GM19455 (cell line): Measurements from ENCODE around the gene GSE1.

Source experiments
- ATAC-seq: cut with Tn5 transposase; IDR thresholded peaks from one replicate; pipeline ENCODE4 v1.9.1; 2021; ENCODE audit not compliant: unreplicated experiment

Gene GSE1

DNA sequence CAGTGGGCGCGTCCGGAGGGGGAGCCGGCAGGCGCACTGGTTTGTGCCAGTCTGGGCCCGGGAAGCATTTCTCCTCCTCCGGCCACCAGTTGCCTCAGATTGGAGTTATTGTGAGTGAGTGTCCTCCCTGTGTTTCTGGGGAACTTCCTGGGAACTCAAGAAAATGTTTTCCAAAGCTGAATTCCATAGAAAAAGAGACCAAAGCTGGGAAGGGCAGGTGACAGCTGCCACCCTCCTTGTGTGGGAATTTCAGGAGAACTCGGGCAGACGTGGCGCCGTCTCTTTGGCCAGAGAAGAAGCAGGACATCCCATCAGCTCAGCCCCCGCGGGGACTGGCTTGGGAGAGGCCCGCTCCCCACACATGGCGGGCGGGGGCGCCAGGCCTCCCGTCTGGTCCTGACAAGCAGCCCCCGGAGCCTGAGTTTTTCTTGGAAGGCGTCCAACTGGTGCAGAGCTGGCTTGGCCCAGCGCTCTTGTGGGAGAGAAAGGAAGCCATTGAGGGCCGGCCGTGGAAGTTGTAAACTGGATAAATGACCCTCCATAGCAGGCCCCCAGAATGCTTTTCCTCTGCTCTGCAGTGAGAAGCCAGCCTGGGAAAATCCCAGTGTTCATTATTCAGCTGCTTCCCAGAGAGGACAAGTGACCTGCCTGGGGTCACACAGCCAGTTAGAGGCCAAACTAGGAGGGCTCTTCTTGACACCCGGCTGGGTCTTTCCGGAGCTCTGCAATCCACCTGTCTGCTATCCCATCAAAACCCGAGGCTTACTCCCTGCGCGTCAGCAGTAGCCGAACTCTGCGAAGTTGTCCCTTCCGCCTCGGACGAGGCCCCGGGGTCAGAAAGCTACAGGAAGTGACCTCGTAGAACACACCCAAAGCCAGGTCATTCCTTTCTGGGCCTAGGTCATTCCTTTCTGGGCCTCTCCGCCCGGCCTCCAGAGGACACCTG lies 39.2 kb upstream of the GSE1 start:
- no peak for ATAC-seq

DNA sequence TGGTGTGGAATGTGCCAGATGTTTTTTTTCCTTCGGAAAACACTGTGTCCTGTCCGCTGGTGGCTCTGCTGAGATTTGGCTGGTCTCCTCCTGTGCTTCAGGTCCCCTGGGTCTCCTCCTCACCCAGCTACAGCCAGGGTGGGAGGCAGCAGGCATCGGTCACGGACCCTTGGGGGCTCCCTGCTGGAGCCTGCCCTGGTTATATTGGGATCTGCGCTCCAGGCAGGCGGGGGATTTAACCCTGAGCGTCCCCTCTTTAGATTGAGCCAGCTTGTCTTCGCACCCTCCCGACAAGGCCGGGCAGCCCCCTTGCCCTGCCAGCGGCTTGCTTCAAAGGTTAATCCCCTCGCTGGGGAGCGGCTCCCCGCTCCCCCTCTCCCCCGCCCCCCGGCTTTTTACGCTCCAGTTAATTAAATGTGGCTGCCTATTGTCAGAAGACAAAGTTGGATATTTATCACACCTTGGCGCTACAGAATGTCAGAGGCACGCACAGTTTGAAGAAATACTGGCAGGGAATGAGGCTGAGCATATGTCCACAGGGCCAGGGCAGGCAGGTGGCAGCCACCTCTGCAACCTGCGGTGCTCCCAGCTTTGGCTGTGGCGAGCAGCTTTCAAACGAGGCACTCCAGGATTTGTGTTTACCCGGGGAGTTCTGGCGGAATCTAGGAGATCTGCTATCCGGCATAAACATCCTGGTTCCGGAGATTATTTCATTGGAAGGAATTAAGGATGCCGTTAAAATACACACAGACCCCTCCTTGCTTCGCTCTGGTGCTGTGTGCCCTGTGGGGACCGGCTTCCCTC lies 38.2 kb upstream of the GSE1 start:
- no peak for ATAC-seq

DNA sequence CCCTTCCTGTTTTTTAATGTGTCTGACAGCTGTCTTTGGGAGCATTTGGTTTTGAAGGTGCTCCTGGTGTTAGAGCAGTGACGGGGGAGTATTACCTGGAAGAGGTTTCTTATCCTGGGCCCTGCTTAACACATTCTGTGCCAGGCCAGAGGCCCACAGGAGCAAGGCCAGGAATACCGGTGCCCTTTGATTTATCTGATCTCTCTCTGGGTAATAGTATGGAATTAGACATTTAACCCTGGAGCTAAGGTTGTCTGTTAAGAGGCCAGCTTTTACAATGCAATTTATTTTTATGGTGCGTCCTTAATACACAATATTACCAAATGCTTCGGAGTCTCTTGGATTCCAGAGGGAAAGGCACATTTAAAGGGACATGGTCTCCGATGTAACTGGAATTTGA lies 37.2 kb upstream of the GSE1 start:
- ATAC-seq: no peak

DNA sequence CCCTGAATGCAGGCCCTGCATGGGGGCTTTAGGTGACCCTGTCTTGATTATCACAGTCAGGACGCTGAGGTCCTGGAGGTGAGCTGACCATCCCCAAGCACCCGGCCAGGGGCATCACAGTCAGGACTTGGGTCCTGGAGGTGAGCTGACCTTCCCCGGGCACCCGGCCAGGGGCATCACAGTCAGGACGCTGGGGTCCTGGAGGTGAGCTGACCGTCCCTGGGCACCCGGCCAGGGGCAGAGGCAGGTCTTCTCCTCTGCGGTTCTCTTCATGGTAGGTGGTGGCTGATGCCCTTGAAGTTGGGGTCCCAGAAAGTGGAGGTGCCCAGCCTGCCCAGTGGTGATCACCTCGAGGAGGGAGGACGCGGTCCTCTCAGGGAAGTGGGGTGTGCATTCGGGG lies 36.2 kb upstream of the GSE1 start:
- ATAC-seq: no peak

DNA sequence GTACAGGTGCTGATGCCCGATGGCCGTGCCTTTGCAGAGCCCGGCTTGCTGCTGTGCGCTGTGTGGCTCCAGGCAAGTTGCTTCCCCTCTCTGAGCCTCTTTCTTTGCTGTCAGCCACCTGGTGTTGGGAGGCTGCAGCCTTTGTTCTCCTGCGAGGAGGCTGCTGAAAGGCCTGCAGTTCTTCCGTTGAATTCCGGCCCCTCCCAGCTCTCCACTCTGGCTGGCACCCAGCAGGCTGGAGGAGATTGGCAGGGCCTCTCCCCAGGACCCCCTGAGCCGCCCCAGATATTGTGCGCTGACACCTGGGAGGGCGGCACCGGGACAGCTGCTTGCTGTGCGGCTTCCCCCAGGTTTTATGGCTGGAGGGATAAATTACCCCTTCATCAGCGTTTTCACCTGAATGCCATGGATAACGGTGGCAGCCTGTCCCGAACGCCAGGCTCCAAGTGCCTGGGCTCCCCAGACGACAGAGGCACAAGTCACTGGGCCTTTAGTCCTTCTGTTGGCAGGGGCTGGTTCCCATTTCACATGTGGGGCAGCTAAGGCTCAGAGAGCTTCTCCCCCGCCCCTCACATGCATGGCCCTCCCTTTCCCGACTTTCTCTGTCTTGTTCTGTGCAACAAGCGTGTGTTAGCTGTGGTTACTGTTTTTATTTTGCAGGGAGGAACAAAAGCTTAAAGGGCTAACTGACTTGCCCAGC lies 35.1 kb upstream of the GSE1 start:
- ATAC-seq: no peak

DNA sequence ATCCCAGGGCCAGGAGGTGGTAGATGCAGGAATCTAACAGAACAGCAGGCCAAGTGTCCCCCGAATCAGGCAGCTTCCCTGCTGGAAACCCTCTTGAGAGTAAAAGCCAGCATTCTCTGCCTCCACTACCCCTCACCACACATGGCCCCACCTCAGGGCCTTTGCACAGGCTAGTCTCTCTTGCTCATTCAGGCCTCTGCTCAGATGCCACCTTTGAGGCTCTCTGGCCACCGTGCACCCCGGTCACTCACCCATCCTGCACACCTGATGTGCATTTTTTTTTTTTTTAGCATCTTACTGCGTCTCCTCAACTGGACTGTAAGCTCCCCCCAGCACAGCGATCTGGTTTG lies 34.5 kb upstream of the GSE1 start:
- ATAC-seq: no peak

DNA sequence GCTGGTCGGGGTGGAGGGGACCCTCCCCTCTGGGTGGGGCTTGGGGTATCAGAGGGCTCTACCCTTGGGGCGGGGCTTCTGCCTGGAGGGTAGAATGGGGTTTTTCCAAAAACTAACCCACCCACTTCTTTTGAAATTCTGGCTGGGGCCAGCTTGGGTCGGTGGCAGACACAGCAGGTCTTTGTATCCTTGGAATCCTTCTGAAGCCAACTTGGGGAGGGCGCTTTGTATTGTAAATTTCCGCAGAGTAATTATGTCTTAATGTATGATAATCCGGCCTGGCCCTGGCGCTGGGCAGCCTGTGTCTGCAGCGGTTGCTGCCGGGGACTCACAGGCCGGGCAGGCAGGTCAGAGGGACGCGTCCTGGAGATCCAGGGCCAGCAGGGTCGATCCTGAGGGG lies 33.9 kb upstream of the GSE1 start:
- no peak for ATAC-seq

DNA sequence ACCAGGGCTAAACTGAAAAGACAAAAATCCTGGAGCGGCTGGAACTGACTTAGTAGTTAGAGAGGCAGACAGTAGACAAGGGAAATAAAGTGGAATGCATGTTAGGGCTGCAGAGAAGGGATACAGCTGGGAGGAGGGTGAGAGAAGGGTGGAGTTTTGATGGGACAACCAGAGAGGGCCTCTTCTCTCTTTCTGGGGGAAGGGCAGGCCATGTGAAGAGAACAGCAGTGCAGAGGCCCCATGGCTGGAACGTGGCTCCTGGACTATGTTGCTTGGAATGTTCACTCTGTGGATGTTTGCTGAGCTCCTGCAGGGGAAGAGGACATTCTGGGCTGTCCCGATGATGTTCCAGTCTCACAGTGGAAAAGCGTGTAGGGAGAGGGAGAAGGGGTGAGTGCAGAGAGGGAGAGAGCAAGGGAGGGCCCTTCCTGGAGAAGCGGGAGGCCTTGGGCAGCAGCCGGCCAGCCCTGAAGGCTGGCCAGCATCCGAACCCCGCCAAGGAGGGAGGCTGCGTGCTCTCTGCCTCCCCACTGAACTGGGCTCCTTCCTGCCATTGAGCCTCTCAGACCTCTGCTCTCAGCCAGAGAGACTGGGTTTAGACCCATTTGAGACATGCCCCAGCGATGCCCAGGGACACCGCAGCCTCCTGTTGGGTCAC lies 33.1 kb upstream of the GSE1 start:
- ATAC-seq: no peak

DNA sequence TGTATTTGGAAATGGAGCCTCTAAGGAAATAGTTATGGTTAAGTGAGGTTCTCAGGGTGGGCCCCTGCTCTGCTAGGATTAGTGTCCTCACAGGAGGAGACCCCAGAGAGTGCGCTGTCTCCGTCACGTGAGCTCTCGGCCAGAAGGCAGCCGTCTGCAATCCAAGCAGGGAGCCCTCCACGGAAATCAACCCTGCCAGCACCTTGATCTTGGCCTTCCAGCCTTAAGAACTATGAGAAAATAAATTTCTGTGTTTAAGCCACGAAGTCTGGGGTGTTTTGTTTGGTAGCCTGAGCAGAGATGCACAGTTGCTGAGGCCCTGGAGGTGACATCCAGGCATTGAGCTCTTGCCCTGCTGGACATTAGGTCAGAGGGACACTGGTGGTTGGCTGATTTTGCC lies 32.4 kb upstream of the GSE1 start:
- ATAC-seq: no peak

DNA sequence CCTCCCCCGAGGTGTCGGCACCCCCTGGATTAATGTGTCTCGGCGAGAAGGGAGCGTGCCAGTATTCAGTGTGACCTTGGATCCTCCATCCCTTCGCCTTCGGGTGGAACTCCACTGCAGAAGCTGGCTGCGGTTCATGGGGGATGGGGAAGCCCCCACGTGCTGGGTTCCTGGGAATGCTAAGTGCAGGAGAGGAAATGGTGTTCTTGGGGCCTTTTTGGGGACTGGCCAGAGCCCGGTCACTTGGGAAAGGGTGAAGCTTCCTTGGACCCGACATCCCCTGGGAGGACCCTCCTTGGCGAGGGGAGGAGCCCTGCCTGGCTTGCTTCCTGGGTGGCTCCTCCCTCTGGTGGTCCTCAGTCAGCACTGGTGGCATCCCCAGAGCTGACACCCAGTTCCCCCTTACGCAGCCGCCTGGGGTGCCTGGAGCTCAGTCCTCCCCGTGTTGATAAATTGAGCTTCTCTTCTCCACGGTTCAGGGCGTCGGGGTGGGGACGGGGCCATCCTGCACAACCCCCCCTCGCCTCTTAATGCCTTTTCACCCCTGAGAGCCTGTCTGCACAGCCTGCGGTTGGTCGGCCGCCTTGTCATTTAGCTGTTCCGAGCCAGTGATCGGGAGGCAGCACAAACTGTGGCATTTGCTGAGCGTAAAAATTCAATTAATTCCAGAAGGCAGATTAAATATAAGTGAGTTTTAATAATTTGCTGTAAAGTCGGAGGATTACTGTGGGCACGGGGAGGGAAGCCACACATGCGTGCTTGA lies 30.7 kb upstream of the GSE1 start:
- no peak for ATAC-seq

DNA sequence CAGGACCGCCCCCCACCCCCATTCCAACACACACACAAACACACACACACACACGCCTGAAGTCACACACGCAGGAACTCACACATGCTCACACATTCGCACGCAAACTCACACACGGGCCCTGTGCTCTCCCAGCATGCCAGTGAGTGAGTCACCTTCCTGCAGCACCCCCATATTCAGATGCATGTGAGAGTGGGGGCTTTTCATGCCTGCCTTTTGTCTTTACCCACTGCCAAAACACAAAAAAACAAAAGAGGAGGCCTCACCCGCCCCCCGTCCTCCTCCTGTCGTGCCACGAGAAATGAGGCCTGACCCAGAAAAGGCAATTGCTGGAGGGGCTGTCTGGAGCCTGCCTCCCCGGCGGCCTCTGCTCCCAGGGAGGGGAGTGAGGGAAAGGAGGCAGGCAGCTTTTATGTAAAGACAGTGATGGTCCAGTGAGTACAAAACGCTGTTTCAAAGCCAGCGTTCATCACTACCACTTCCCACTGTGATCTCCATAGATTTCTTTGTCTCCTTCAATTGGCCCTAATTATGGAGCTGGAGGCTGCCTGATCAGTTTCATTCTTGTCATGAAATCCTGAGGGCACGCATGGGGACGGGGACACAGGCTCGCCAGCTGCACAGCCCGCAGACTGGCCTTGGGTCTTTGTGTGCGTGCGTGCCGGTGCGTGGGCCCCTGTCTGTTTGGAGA lies 29.5 kb upstream of the GSE1 start:
- ATAC-seq: no peak

DNA sequence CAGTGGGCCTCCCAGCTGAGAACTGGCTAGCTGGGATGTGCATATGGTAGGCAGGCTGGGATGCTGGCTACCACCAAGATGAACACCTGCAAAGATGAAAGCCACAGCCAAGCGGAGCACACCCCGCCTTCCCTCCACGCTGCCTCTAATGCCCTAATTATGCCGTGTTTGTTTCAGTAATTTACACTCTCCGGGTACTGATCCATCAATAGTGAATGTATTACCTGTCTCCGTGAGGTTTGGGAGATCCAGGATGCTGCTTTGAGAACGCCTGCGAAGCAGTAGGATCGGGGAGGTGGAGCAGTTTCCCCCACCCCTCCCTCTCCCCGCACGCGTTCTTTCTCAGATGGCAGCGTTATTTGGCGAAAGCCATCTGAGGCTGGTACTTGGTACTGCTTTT lies 28.9 kb upstream of the GSE1 start:
- ATAC-seq: no peak

DNA sequence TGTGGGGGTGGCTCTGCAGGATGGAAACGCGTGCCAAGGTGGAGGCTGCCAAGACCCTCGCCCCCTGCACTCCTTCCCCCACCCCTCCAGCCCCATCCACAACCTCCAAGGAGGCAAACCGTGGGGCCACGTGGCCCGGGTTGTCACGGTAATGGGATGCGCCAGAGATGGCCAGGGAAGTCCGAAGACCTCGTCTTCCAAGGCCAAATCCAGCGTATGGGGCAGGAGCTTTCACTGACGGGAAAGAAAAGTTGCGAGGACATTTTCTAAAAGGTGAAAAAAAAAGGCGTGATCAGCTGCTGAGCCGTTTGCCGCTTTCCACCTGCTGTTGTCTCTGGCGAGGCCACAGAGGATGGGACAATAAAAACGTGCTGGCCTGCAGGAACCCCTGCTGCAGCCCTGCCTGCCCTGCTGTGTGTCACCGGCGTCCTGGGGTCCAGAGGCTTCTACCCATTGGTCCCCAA lies 28.3 kb upstream of the GSE1 start:
- no peak for ATAC-seq

DNA sequence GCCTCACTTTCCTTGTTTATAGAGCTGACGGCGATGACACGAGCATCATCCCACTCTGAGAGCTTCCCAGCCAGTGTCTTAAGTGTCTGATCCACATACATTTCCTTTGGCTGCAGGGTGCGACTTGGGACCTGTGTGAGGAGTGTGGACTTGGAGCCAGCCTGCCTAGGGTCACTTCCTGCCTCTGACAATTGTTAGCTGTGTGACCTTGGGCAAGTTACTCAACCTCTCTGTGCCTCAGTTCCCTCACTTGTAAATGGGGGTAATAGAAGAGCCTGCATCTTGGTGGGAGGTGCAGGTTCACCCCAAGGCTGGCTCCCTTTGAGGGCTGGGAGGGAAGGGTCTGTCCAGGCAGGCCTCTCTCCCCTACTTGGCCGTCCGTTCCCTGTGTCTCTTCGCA lies 27.4 kb upstream of the GSE1 start:
- no peak for ATAC-seq

DNA sequence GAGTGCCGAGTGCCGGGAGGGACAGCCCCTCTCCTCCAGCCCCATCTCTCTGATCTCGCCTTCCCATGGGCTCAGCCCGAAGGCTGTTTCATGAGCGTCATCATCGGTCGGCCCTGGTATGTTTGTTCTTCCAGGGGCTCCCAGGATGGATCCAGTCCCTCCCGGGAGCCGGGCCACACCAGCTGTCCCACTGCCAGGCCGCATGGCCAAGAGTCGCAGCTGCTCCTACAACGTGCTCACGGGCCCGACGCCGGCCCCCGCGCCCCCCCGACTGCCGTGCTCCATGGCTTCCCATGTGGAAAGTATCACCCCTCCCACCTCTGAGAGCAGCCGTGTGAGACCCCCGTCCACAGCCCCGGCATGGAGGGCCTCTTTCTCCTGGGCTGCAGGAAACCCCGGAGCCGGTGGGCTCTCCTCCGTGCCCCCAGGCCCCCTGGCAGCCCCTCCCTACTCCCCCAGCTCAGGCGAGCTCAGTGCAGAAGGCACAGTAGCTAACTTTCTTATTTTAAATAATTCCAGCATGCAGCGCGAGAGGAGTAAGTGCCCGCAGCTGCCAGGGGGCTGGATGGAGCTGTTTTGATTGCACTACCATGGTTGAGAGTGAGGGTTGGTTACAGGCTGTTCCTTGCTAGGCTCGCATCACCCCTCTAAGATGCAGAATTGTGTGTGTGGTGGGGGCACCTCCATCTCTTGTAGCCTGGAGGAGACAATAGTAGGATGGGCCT lies 26.6 kb upstream of the GSE1 start:
- no peak for ATAC-seq

DNA sequence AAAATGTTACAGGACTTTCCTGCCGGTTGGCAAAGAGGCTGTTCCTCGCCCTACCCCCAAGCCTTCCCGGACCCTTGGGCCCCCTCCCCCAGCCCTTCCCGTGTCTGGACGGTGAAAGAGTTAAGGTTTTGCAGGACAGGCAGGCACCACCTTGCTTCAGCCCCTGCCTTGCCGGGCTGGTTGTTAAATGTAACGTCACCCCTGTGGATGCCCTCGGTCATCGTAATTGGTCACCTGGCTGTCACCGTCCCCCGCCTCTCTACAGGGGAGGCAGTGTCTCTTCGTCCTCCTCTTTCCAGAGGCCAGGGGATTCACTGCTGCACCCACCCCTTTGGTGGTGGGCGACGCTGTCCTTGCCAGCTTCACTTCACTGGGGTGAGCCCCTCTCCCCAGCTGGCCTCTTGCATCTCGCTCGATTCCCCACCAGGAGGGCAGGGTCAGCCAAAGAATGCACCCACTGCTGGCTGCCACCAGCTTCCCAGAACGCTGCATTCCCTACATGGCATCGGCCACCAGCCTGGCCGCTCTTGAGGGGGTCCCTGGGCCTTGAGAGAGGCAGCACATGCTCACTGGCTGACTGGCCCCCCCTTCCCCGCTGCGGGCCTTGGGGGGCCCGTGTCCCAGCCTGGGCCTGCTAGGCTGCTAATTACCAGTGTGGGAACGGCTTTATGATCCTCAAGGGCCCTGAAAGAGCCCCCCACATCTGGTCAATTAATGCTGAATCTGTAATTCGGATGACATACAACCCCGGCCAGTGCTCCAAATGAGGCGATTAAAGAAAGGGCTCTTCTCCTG lies 25.2 kb upstream of the GSE1 start:
- ATAC-seq: no peak

DNA sequence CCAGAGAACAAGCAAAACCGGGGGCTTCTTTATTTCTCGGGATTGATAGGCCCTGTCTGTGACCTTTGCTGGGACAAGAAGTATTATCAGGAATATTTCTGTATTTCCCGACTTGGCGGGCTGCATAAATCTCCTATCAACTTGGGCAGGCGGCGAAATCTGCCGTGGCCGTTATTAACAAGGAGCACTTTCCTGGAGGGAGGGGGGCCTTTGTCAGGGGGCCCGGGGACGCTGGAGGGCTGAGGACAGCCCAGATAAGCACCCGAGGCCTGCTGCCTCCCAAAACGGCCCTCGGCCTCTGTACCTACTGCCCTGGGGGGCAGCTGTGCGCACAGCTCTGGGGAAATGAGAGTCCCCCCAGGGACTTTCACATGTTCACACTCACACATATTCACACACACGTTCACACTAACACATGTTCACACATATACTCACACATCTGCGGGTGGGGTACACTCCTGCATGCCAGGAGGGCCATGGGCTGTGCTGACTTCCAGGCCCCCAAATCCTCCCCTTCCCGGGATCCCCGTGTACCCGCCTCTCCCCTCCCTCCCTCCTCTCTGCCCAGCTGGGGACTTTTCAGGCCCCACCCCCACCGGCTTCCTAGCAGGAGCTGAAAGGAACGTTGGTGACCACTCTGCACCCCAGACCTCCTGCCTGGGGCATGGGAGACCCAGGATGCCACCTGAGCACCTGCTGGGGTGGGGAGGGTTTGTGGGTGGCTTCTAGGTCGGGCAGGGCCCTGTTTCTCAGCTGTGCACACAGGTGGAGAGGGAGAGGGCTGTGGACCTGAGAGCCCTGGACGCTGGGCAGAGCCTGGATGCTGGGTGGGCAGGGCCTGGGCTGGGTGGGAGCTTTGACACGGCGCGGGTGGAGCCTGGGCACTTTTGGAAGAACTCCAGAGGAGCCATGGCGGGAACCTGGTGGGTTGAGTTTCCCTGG lies 24.3 kb upstream of the GSE1 start:
- ATAC-seq: no peak
